Trophoblast cell (in vitro differentiated cells and primary cell): ENCODE data around the gene GP1BA.

ENCODE experiments used
- DNase-seq, 2 donors: peaks; one replicate each; pipeline ENCODE4 v3.0.0-alpha.2; 2016
- H2AFZ ChIP-seq: 2 replicates; pipeline ENCODE4 v1.6.1; 2013; ENCODE audit warnings: low read length, moderate library complexity, mild to moderate bottlenecking; ENCODE audit not compliant: insufficient read depth, poor library complexity
- H2AK5ac ChIP-seq: 2 replicates; pipeline ENCODE4 v1.6.1; 2013; ENCODE audit warnings: mild to moderate bottlenecking, low read length
- H2BK120ac ChIP-seq: 2 replicates; pipeline ENCODE4 v1.6.1; 2013; ENCODE audit warnings: low read length, mild to moderate bottlenecking, moderate library complexity; ENCODE audit not compliant: insufficient read depth, poor library complexity
- H2BK12ac ChIP-seq: 2 replicates; pipeline ENCODE4 v1.6.1; 2013; ENCODE audit warnings: mild to moderate bottlenecking, low read length, moderate library complexity
- H2BK5ac ChIP-seq: 2 replicates; pipeline ENCODE4 v1.6.1; 2013; ENCODE audit warnings: low read length, low read depth, moderate library complexity, mild to moderate bottlenecking; ENCODE audit not compliant: poor library complexity
- H3K14ac ChIP-seq: 2 replicates; pipeline ENCODE4 v1.6.1; 2013; ENCODE audit warnings: mild to moderate bottlenecking, low read length
- H3K18ac ChIP-seq: 2 replicates; pipeline ENCODE4 v1.6.1; 2013; ENCODE audit warnings: mild to moderate bottlenecking, low read length
- H3K23ac ChIP-seq: 2 replicates; pipeline ENCODE4 v1.6.1; 2013; ENCODE audit warnings: low read length
- H3K27ac ChIP-seq: 2 replicates; pipeline ENCODE4 v1.5.1; 2013; ENCODE audit warnings: low read depth, mild to moderate bottlenecking, inconsistent platforms, low read length, moderate library complexity
- H3K27me3 ChIP-seq: 2 replicates; pipeline ENCODE4 v1.6.1; 2013; ENCODE audit warnings: inconsistent platforms, mild to moderate bottlenecking, low read length, moderate library complexity; ENCODE audit not compliant: insufficient read depth
- H3K36me3 ChIP-seq, 2 experiments: 1 replicate in 1 of 2; 2 replicates in 1 of 2; pipeline ENCODE4 v1.6.1; 2013; ENCODE audit warnings: low read length in 2 of 2, mild to moderate bottlenecking in 2 of 2, moderate library complexity in 1 of 2; ENCODE audit not compliant: insufficient read depth in 2 of 2, control insufficient read depth in 1 of 2
- H3K4ac ChIP-seq: 2 replicates; pipeline ENCODE4 v1.6.1; 2013; ENCODE audit warnings: low read depth, mild to moderate bottlenecking, low read length, moderate library complexity
- H3K4me1 ChIP-seq, 2 experiments: 1 replicate in 1 of 2; 2 replicates in 1 of 2; pipeline ENCODE4 v1.6.1; 2013; ENCODE audit warnings: low read length in 2 of 2, mild to moderate bottlenecking in 2 of 2, moderate library complexity in 1 of 2; ENCODE audit not compliant: insufficient read depth in 2 of 2, control insufficient read depth in 1 of 2
- H3K4me2 ChIP-seq: 2 replicates; pipeline ENCODE4 v1.6.1; 2013; ENCODE audit warnings: inconsistent platforms, mild to moderate bottlenecking, low read length, moderate library complexity
- H3K4me3 ChIP-seq: 2 replicates; pipeline ENCODE4 v1.5.1; 2013; ENCODE audit warnings: mild to moderate bottlenecking, low read depth, low read length, inconsistent platforms
- H3K79me1 ChIP-seq: one replicate; pipeline ENCODE4 v1.6.1; 2013; ENCODE audit warnings: low read length
- H3K79me2 ChIP-seq: 2 replicates; pipeline ENCODE4 v1.6.1; 2013; ENCODE audit warnings: low read length, mild to moderate bottlenecking; ENCODE audit not compliant: control insufficient read depth, insufficient read depth, poor library complexity
- H3K9ac ChIP-seq: 2 replicates; pipeline ENCODE4 v1.6.1; 2013; ENCODE audit warnings: mild to moderate bottlenecking, low read length
- H3K9me3 ChIP-seq: 2 replicates; pipeline ENCODE4 v1.6.1; 2013; ENCODE audit warnings: low read depth, mild to moderate bottlenecking, control low read depth, inconsistent platforms, low read length; ENCODE audit not compliant: insufficient read depth
- H4K12ac ChIP-seq: 2 replicates; pipeline ENCODE4 v1.6.1; 2013; ENCODE audit warnings: low read depth, mild to moderate bottlenecking, low read length, moderate library complexity
- H4K8ac ChIP-seq: 2 replicates; pipeline ENCODE4 v1.6.1; 2013; ENCODE audit warnings: low read depth, mild to moderate bottlenecking, low read length, moderate library complexity
- H4K91ac ChIP-seq: one replicate; pipeline ENCODE4 v1.6.1; 2013; ENCODE audit warnings: low read depth, mild to moderate bottlenecking, low read length, moderate library complexity
- WGBS: extraction: QIAGEN DNeasy Blood & Tissue Kit; methylation state at CpG from one replicate; pipeline ENCODE4 v1.1.7; 2013; ENCODE audit warnings: missing lambda C conversion rate; ENCODE audit not compliant: insufficient read length, insufficient coverage; ENCODE audit errors: extremely low coverage; 5-methylcytosine and 5-hydroxymethylcytosine counted together

GP1BA gene

DNA sequence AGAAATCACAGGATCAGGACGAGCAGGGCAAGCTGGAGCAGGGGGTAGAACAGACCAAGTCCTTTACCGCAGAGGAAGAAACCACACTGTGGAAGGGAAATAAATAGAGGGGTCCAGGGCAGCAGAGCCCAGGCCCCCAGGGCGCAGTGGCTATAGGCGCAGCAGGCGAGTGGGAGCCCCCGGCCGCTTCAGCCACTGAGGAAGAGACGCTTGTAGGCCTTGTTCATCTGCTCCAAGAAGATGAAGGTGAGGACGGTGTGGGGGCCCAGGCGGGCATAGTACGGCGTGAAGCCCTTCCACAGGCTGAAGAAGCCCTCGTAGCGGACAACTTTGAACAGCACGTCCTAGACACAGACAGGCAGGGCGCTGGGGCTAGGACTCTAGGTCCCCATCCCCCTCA lies 5.5 kb downstream of the GP1BA start:
- no peak overlapping the region for H3K4ac ChIP-seq
- H3K23ac ChIP-seq: no peak overlapping the region
- no peaks in the 10 kb centered on the region for H3K9me3 ChIP-seq
- H3K27me3 ChIP-seq: no peaks in the 10 kb centered on the region
- no peak overlapping the region for H2BK12ac ChIP-seq
- H3K36me3 ChIP-seq: peaks cover 30 to 32% of the 10 kb centered on the region in 2 experiments
- H2BK120ac ChIP-seq: no peak overlapping the region
- no peak overlapping the region for H3K18ac ChIP-seq
- H3K9ac ChIP-seq: no peak overlapping the region
- no peak overlapping the region for H2AK5ac ChIP-seq
- no peak overlapping the region for H4K12ac ChIP-seq
- H4K8ac ChIP-seq: no peak overlapping the region
- H3K4me3 ChIP-seq: no peak overlapping the region
- H3K14ac ChIP-seq: no peak overlapping the region
- no peak overlapping the region for H3K27ac ChIP-seq
- peaks cover 18% of the 10 kb centered on the region for H3K79me2 ChIP-seq
- no peak overlapping the region for H2AFZ ChIP-seq
- no peak overlapping the region for H3K4me2 ChIP-seq
- peaks cover 8 to 10% of the 10 kb centered on the region in 2 experiments for H3K4me1 ChIP-seq
- no peak overlapping the region for H4K91ac ChIP-seq
- no peak for DNase-seq
- no peak overlapping the region for H2BK5ac ChIP-seq
- WGBS: no CpG with 5 or more reads among the region's 16 CpGs
- peaks cover 15% of the 10 kb centered on the region for H3K79me1 ChIP-seq

DNA sequence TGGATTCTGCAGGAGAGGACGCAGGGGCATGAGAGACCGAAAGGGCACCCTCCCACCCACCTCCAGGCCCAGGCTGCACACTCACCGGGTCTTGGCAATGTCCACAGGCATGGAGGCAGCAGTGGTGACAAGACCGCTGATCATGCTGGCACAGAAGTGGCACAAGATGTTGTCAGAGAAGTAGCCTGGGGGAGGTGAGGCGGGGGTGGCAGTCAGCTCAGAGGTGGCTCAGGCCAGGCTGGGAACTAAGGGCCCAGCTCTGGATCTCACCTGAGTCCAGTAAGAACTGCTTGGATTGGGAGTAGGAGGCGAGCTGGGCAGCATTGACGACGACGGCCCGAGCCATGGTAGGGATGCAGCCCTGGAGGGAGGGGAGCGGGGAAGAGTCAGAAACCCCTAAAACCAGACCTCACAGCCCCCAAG lies 6.0 kb downstream of the GP1BA start:
- no peak overlapping the region for H3K4me2 ChIP-seq
- H3K79me1 ChIP-seq: peaks cover 15% of the 10 kb centered on the region
- H3K4me3 ChIP-seq: no peak overlapping the region
- peaks cover 18% of the 10 kb centered on the region for H3K79me2 ChIP-seq
- no peaks in the 10 kb centered on the region for H3K9me3 ChIP-seq
- no peak for DNase-seq
- no peak overlapping the region for H2AK5ac ChIP-seq
- WGBS: no CpG with 5 or more reads among the region's 11 CpGs
- no peak overlapping the region for H3K4ac ChIP-seq
- no peak overlapping the region for H2AFZ ChIP-seq
- peaks cover 31 to 37% of the 10 kb centered on the region in 2 experiments for H3K36me3 ChIP-seq
- H2BK12ac ChIP-seq: no peak overlapping the region
- no peak overlapping the region for H3K9ac ChIP-seq
- no peak overlapping the region for H3K27ac ChIP-seq
- no peak overlapping the region for H2BK5ac ChIP-seq
- no peak overlapping the region for H3K23ac ChIP-seq
- H3K18ac ChIP-seq: no peak overlapping the region
- no peak overlapping the region for H4K12ac ChIP-seq
- no peak overlapping the region for H3K14ac ChIP-seq
- no peak overlapping the region for H4K91ac ChIP-seq
- H3K4me1 ChIP-seq: peaks cover 8 to 11% of the 10 kb centered on the region in 2 experiments
- H3K27me3 ChIP-seq: no peaks in the 10 kb centered on the region
- H4K8ac ChIP-seq: no peak overlapping the region
- no peak overlapping the region for H2BK120ac ChIP-seq

DNA sequence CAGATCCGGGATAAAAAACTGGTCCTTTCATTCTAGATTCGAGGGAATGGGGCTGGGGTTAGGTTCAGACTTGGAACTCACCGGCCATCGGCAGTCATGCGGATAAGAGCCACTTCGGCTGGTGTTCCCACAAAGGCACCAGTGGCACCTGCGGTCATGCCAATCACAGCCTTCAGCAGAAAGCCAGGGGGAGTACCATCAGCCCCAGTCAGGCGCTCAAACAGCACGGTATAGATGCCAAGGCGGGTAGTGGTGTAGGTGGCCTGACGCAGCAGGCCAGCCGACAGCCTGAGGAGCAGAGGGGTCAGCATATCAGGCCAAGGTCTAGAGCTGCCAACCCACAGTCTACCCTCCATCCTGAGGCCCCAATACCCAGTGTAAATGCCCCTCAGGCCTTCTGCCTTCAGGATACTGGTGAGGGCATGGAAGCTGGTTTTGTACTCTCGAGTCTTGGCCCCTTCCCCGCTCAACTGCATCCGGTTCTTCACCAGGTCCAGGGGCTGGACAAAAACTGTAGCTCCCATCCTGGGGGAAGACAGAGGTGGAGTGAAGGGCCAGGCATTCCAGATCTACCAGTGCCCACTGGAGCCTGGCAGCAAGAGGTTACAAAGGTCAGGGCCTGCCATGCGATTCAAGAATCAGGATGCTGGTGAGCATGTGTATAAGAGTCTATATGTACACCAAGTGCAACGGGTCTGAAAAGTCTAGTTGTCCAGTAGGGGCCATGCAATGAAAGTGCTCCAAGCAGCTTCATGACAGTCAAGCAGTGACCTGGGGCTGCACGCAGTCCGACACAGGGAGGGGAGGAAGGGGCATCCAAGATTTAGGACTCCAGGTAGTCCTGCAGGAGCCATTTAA lies 6.8 kb downstream of the GP1BA start:
- H3K18ac ChIP-seq: peak overlapping the region; percentile 77
- H3K4me1 ChIP-seq: peaks cover 8 to 12% of the 10 kb centered on the region in 2 experiments
- H3K27me3 ChIP-seq: no peaks in the 10 kb centered on the region
- peak overlapping the region; percentile 85 for H3K4me3 ChIP-seq
- H4K91ac ChIP-seq: peak overlapping the region; percentile 90
- no CpG with 5 or more reads among the region's 19 CpGs for WGBS
- peak overlapping the region; percentile 95 for H3K9ac ChIP-seq
- H2BK12ac ChIP-seq: no peak overlapping the region
- peak overlapping the region; percentile 84 for H2BK120ac ChIP-seq
- peak overlapping the region; percentile 65 for H2AK5ac ChIP-seq
- peaks cover 18% of the 10 kb centered on the region for H3K79me2 ChIP-seq
- H3K27ac ChIP-seq: peak overlapping the region; percentile 97
- H2BK5ac ChIP-seq: peak overlapping the region; percentile 62
- no peak overlapping the region for H3K23ac ChIP-seq
- DNase-seq: no peak
- H3K14ac ChIP-seq: peak overlapping the region; percentile 62
- H3K36me3 ChIP-seq: peaks cover 38 to 45% of the 10 kb centered on the region in 2 experiments
- peak overlapping the region; percentile 56 for H3K4ac ChIP-seq
- peaks cover 15% of the 10 kb centered on the region for H3K79me1 ChIP-seq
- peak overlapping the region; percentile 94 for H4K8ac ChIP-seq
- peak overlapping the region; percentile 89 for H4K12ac ChIP-seq
- no peaks in the 10 kb centered on the region for H3K9me3 ChIP-seq
- H3K4me2 ChIP-seq: peak overlapping the region; percentile 93
- peak overlapping the region; percentile 21 for H2AFZ ChIP-seq

DNA sequence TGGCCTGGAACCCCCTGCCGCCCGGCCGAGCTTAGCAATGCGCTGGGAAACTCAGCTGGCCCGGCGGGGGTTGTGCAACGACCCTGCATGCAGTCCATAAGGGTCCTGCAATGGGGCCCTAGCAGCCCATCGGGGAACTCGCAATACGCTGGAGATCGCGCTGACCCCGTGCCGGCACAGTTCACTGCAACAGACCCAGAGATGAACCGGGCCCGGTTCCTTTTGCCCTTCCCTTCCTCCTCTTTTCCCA lies 7.4 kb downstream of the GP1BA start:
- Histone ChIP-seq H3K79me1 (peaks cover 13% of the 10 kb centered on the region), H3K9me3 (no peaks in the 10 kb centered on the region), H3K9ac (peak overlapping the region; percentile 95), H2BK120ac (peak overlapping the region; percentile 84), H3K79me2 (peaks cover 18% of the 10 kb centered on the region), H2BK5ac (peak overlapping the region; percentile 62), H3K4me3 (peak overlapping the region; percentile 85), H2AFZ (peak overlapping the region; percentile 53), H3K23ac (no peak overlapping the region), H3K4me2 (peak overlapping the region; percentile 93), H4K12ac (peak overlapping the region; percentile 89), H2AK5ac (peak overlapping the region; percentile 11), H2BK12ac (no peak overlapping the region), H3K27me3 (no peaks in the 10 kb centered on the region), H4K91ac (peak overlapping the region; percentile 90), H3K36me3 (peaks cover 37 to 50% of the 10 kb centered on the region in 2 experiments), H3K14ac (peak overlapping the region; percentile 62), H3K18ac (peak overlapping the region; percentile 77), H3K4ac (peak overlapping the region; percentile 56), H3K4me1 (peaks cover 8 to 12% of the 10 kb centered on the region in 2 experiments), H3K27ac (peak overlapping the region; percentile 97), H4K8ac (peak overlapping the region; percentile 94)
- WGBS: no CpG with 5 or more reads among the region's 16 CpGs
- DNase-seq: peak in 1 of 2 donors; percentile 58
